ENCODE data around the gene POLR2F. TPM values are rescaled to one million over a fixed set of nuclear protein-coding genes. Genes with fewer than 3 reads are reported as not detected.

POLR2F gene
- total RNA-seq (2022; extraction: Qiagen RNA extraction; ENCODE audit: low read depth), result 120 to 132 TPM (median 129 TPM) in 5 replicates

DNA sequence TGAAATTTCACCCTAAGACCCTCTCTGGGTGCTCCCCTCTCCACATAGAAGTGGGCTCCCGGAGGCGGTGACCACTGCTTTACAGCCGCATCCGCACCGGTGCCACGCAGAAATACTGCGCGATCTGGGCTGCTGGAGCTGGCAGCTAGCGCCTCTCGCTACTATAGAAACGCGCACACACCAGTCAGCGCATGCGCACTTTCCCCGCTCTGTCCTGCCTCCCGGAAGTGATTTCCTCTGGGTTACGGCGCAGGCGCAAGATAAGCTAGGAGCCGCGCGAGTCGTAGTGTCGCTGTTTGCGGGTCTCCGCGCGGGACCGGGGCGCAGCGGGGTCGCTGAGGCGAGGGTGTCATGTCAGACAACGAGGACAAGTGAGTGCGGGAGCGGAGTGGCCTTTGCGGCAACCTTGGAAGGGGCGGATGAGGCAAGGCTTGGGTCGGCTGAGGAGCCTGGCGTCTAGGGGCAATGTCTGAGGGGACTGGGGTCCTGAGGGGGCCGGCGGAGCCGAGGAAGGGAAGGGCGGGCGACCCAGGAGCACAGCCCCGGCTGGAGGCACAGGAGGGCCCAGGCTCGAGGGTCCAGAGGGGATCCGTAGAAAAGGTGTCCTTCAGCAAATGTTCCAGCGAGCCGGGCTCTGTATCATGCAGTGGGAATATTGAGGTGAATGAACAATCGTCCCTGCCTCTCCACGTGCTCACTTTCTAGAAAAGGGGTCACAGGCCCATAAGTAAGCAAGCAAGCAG, at the start of gene POLR2F, which contains the start of gene C22orf23:
Gene POLR2F (plus strand): TSS at position 263 of the 743 bp plus-strand sequence. CDS start 89 bp downstream, at position 352.
Gene C22orf23 (minus strand): TSS at position 165 of the 743 bp plus-strand sequence. CDS start 452 bp downstream, outside the sequence.

GRCh38 chr22:37905534-37906363, 47.8 kb upstream of the POLR2F start, which contains the start of gene MICALL1:
Gene MICALL1, plus strand, starts transcription at chr22:37906297. Its CDS starts 126 bp downstream, at chr22:37906423.

DNA sequence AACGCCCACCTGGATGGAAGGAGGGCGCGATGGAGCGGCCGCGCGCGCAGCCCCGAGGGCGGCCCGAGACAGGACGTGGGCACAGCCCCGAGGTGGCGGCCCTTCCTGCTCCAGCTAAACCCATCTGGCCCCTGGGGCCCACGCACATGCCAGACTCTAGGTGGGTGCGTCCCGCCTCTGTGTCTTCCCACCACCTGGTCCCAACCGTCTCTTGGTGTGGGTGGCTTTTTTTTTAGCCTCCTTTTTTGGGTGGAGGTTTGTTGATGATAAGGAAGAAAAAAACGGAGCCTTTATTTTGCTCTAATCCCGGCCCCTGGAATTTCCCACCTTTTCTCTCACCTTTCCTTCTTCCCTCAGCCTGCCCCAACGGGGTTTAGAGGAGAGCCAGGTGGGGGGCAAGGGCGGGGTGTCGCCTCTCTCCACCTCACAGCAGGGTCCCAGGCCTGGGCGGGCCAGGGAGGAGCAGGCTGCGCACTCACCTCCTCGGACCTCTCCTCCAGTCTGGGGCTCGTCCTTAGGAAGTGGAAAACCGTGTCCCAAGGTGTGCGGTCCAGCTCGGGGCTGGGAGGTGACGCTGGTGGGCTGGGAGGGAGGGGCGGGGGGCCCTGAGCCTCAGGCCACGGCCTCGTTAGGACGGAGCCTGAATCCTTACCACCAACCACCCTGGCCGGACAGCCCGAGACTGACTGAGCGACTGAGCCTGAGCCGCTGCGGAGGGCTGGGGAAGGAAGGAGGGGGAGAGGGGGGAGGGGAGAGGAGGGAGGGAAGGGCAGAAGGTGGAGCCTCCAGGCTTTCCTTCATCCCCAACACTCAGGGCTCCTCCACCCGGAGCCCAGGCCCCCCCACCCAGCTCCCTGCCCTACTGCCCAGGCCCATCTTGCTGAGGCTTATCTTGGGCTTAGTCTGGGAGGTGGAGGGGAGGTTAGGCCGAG, 30.6 kb downstream of the POLR2F start, which contains the start of gene SOX10:
Gene SOX10 (minus strand): TSS at position 696 of the 932 bp plus-strand sequence. CDS start 771 bp downstream, outside the sequence.

Other genes starting within 250 kb of the POLR2F start
- gene GCAT, start 145.8 kb upstream of the POLR2F start, total RNA-seq (2022; extraction: Qiagen RNA extraction; ENCODE audit: low read depth), result 2.3 to 3.8 TPM (median 3.3 TPM) in 5 replicates
- not detected in 5 replicates for gene GALR3, start 130.3 kb upstream of the POLR2F start, total RNA-seq (2022; extraction: Qiagen RNA extraction; ENCODE audit: low read depth)
- gene ANKRD54, start 109.4 kb upstream of the POLR2F start, total RNA-seq (2022; extraction: Qiagen RNA extraction; ENCODE audit: low read depth), result 16.7 to 25.4 TPM (median 23.8 TPM) in 5 replicates
- gene EIF3L, start 104.3 kb upstream of the POLR2F start, total RNA-seq (2022; extraction: Qiagen RNA extraction; ENCODE audit: low read depth), result 268 to 302 TPM (median 282 TPM) in 5 replicates
- gene MICALL1, start 47.4 kb upstream of the POLR2F start, total RNA-seq (2022; extraction: Qiagen RNA extraction; ENCODE audit: low read depth), result 16.1 to 22.0 TPM (median 18.2 TPM) in 5 replicates
- 0.25 to 0.46 TPM (median 0.31 TPM) in 4 of 5 replicates, not detected in the other for gene C22orf23, start 98 bp upstream of the POLR2F start, total RNA-seq (2022; extraction: Qiagen RNA extraction; ENCODE audit: low read depth)
- gene SOX10, start 30.9 kb downstream of the POLR2F start, total RNA-seq (2022; extraction: Qiagen RNA extraction; ENCODE audit: low read depth), result not detected in 5 replicates
- 10.0 to 11.0 TPM (median 10.8 TPM) in 5 replicates for gene PICK1, start 103.7 kb downstream of the POLR2F start, total RNA-seq (2022; extraction: Qiagen RNA extraction; ENCODE audit: low read depth)
- gene SLC16A8, start 130.5 kb downstream of the POLR2F start, total RNA-seq (2022; extraction: Qiagen RNA extraction; ENCODE audit: low read depth), result not detected in 5 replicates
- 4.3 to 5.2 TPM (median 4.3 TPM) in 5 replicates for gene BAIAP2L2, start 157.0 kb downstream of the POLR2F start, total RNA-seq (2022; extraction: Qiagen RNA extraction; ENCODE audit: low read depth)
- 3.8 to 5.4 TPM (median 4.2 TPM) in 5 replicates for gene PLA2G6, start 228.1 kb downstream of the POLR2F start, total RNA-seq (2022; extraction: Qiagen RNA extraction; ENCODE audit: low read depth)
- gene MAFF, start 248.3 kb downstream of the POLR2F start, total RNA-seq (2022; extraction: Qiagen RNA extraction; ENCODE audit: low read depth), result 12.7 to 17.6 TPM (median 15.9 TPM) in 5 replicates